GM23338 (cell line): ENCODE data around the gene PECR. TPM values are rescaled to one million over a fixed set of nuclear protein-coding genes. Genes with fewer than 3 reads are reported as not detected.

Experiments used
- ATAC-seq: fragments of 200-7000 bp; cut with Tn5 transposase; 3 replicates; pipeline ENCODE4 v1.9.1; 2020
- DNase-seq: peaks from one replicate; pipeline ENCODE4 v3.0.0-alpha.2; 2015; ENCODE audit warnings: low spot score
- H2AFZ ChIP-seq: fragments of 200-600 bp; sonication (generic); 2 replicates; pipeline ENCODE4 v1.8.0; 2016; ENCODE audit warnings: antibody characterized with exemption, mild to moderate bottlenecking, moderate library complexity
- H3F3A ChIP-seq: fragments of 200-600 bp; sonication (generic); replicated peaks from 2 replicates; pipeline ENCODE4 v1.8.0; 2017; ENCODE audit warnings: antibody characterized with exemption, mixed run types, low read depth
- H3K27ac ChIP-seq: fragments of 200-600 bp; sonication (generic); 2 replicates; pipeline ENCODE4 v1.6.1; 2016; ENCODE audit warnings: low read depth
- H3K27me3 ChIP-seq: fragments of 200-600 bp; sonication (generic); 2 replicates; pipeline ENCODE4 v1.8.0; 2016; ENCODE audit warnings: mild to moderate bottlenecking, mixed run types, moderate library complexity; ENCODE audit not compliant: insufficient read depth
- H3K36me3 ChIP-seq: fragments of 200-600 bp; sonication (generic); 2 replicates; pipeline ENCODE4 v1.8.0; 2016; ENCODE audit warnings: mild to moderate bottlenecking; ENCODE audit not compliant: insufficient read depth
- H3K4me1 ChIP-seq: fragments of 200-600 bp; sonication (generic); 2 replicates; pipeline ENCODE4 v1.8.0; 2016; ENCODE audit warnings: mild to moderate bottlenecking, moderate library complexity; ENCODE audit not compliant: insufficient read depth
- H3K4me2 ChIP-seq: fragments of 200-600 bp; sonication (generic); 2 replicates; pipeline ENCODE4 v1.7.1; 2017; ENCODE audit warnings: mixed run types
- H3K4me3 ChIP-seq: fragments of 200-600 bp; sonication (generic); 2 replicates; pipeline ENCODE4 v1.6.1; 2016; ENCODE audit warnings: mixed run types
- H3K79me2 ChIP-seq: fragments of 200-600 bp; sonication (generic); replicated peaks from 2 replicates; pipeline ENCODE4 v1.8.0; 2017; ENCODE audit warnings: mild to moderate bottlenecking; ENCODE audit not compliant: insufficient read depth
- H3K9me2 ChIP-seq: fragments of 200-600 bp; sonication (generic); 2 replicates; pipeline ENCODE4 v1.8.0; 2017; ENCODE audit not compliant: insufficient read depth
- H4K20me1 ChIP-seq: fragments of 200-600 bp; sonication (generic); replicated peaks from 2 replicates; pipeline ENCODE4 v1.8.0; 2017; ENCODE audit warnings: mild to moderate bottlenecking; ENCODE audit not compliant: insufficient read depth
- H3K27ac Mint-ChIP-seq: 2 replicates; pipeline ENCODE4 v1.8.0; 2020; ENCODE audit warnings: inconsistent platforms, mild to moderate bottlenecking, moderate library complexity, mixed read lengths
- H3K27me3 Mint-ChIP-seq: 3 replicates; pipeline ENCODE4 v1.8.0; 2022; ENCODE audit warnings: low read depth, mild to moderate bottlenecking, moderate library complexity, mixed read lengths, inconsistent platforms; ENCODE audit not compliant: insufficient read depth, poor library complexity
- H3K36me3 Mint-ChIP-seq: 3 replicates; pipeline ENCODE4 v1.8.0; 2021; ENCODE audit warnings: low read depth, mild to moderate bottlenecking, inconsistent platforms, moderate library complexity, mixed read lengths
- H3K4me1 Mint-ChIP-seq: 3 replicates; pipeline ENCODE4 v1.8.0; 2020; ENCODE audit warnings: mild to moderate bottlenecking, inconsistent platforms, mixed read lengths
- H3K4me3 Mint-ChIP-seq: 3 replicates; pipeline ENCODE4 v1.8.0; 2021; ENCODE audit warnings: moderate library complexity, mild to moderate bottlenecking, inconsistent platforms, mixed read lengths
- H3K9me3 Mint-ChIP-seq: 3 replicates; pipeline ENCODE4 v1.8.0; 2020; ENCODE audit warnings: moderate library complexity, mild to moderate bottlenecking, inconsistent platforms, mixed read lengths
- CREB1 ChIP-seq: fragments of 250-450 bp; sonication (Bioruptor Pico); IDR thresholded peaks from 2 replicates; pipeline ENCODE4 v1.5.0; 2020; ENCODE audit warnings: low read depth, mild to moderate bottlenecking, moderate library complexity
- EZH2 ChIP-seq: fragments of 200-600 bp; sonication (generic); IDR thresholded peaks from one replicate; pipeline ENCODE4 v1.8.0; 2017; ENCODE audit warnings: antibody characterized with exemption, mild to moderate bottlenecking, low read depth; ENCODE audit not compliant: unreplicated experiment
- EZH2phosphoT487 ChIP-seq: fragments of 200-600 bp; sonication (generic); IDR thresholded peaks from one replicate; pipeline ENCODE4 v1.8.1; 2018; ENCODE audit warnings: antibody characterized with exemption; ENCODE audit not compliant: unreplicated experiment
- NANOG ChIP-seq: IDR thresholded peaks from 2 replicates; pipeline ENCODE4 v1.6.1; 2016; ENCODE audit warnings: antibody characterized with exemption, borderline replicate concordance
- POLR2AphosphoS5 ChIP-seq: IDR thresholded peaks from 2 replicates; pipeline ENCODE4 v1.6.1; 2016; ENCODE audit warnings: antibody characterized with exemption, low read depth
- STAT1 ChIP-seq: IDR thresholded peaks from one replicate; pipeline ENCODE4 v1.6.1; 2016; ENCODE audit warnings: antibody characterized with exemption; ENCODE audit not compliant: unreplicated experiment
- ZNF114 ChIP-seq: fragments of 250-450 bp; sonication (Bioruptor Pico); IDR thresholded peaks from 2 replicates; pipeline ENCODE4 v1.5.0; 2020; ENCODE audit warnings: mild to moderate bottlenecking, moderate library complexity
- ZNF331 ChIP-seq: fragments of 250-450 bp; sonication (Bioruptor Pico); IDR thresholded peaks from 2 replicates; pipeline ENCODE4 v1.5.0; 2020; ENCODE audit warnings: low read depth, mild to moderate bottlenecking, moderate library complexity
- polyA plus RNA-seq: library from polyadenylated mRNA; unstranded; fragments of >200 nt; fragmentation: Nextera tagmentation; extraction: Ambion mirVana; gene quantifications from 2 replicates; pipeline ENCODE4 v1.2.1, GENCODE V29; 2016
- total RNA-seq: library from RNA; depleted of rRNA; stranded (reverse); fragments of >200 nt; shearing (Covaris generic); gene quantifications from 2 replicates; pipeline ENCODE4 v1.2.3, GENCODE V29; 2014
- TF ChIP-seq, protein P1 (sequence below): IDR thresholded peaks from 2 replicates; pipeline ENCODE4 v1.6.1; 2016; ENCODE audit warnings: antibody characterized with exemption
- TF ChIP-seq, protein P2 (sequence below): IDR thresholded peaks from one replicate; pipeline ENCODE4 v1.6.1; 2018; ENCODE audit warnings: antibody characterized with exemption; ENCODE audit not compliant: unreplicated experiment

Gene PECR
- total and polyA plus RNA-seq, 2 experiments from 2014 or later = 12.1 to 15.5 TPM

GRCh38 chr2:216114382-216114713, 32.7 kb upstream of the PECR start:
- Mint-ChIP-seq H3K36me3 (peaks cover 99% of the 10 kb centered on the region), H3K9me3 (no peaks in the 10 kb centered on the region; the same call in 2 of the 3 replicates), H3K27ac (peak overlapping the region; percentile 82), H3K4me1 (peaks cover 47% of the 10 kb centered on the region), H3K27me3 (peaks cover 13% of the 10 kb centered on the region), H3K4me3 (peak overlapping the region; percentile 70)
- DNase-seq (no peak), ATAC-seq (peak; percentile 65)
- no peak overlapping the region for H3K4me3 ChIP-seq
- TF ChIP-seq NANOG = 0 out of 2 replicates have a peak, but pooled peaks have one; percentile 8
- TF ChIP-seq, protein P1, sequence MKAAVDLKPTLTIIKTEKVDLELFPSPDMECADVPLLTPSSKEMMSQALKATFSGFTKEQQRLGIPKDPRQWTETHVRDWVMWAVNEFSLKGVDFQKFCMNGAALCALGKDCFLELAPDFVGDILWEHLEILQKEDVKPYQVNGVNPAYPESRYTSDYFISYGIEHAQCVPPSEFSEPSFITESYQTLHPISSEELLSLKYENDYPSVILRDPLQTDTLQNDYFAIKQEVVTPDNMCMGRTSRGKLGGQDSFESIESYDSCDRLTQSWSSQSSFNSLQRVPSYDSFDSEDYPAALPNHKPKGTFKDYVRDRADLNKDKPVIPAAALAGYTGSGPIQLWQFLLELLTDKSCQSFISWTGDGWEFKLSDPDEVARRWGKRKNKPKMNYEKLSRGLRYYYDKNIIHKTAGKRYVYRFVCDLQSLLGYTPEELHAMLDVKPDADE = no peak
- TF ChIP-seq POLR2AphosphoS5 = no peak
- H4K20me1 ChIP-seq = no peaks in the 10 kb centered on the region; the same call in 1 of the 2 replicates
- H3K4me2 ChIP-seq = no peak overlapping the region
- peaks cover 36% of the 10 kb centered on the region for H3F3A ChIP-seq
- peak overlapping the region; percentile 83 for H3K27ac ChIP-seq
- peaks cover 12% of the 10 kb centered on the region for H3K4me1 ChIP-seq
- H3K79me2 ChIP-seq = peaks cover 82% of the 10 kb centered on the region
- no peak overlapping the region for H2AFZ ChIP-seq
- no peaks in the 10 kb centered on the region for H3K9me2 ChIP-seq
- H3K27me3 ChIP-seq = no peaks in the 10 kb centered on the region
- peaks cover 76% of the 10 kb centered on the region for H3K36me3 ChIP-seq

DNA sequence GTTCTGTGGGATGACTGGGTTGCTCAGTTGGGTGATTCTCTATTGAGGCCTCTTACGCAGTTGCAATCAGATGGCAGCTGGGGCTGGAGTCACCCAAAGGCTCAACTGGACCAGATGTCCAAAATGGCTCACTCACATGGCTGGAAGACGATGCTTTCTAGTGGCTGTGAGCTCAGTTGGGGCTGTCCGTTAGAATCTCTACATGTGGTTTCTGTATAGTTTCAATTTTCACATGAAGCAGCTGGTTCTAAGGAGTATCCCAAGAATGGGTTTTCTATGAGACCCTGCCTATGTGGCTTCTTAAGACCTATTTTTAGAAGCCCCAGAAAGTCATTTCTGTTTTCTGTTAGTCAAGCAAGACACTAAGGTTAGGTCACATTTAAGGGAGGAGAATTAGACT, 32.0 kb upstream of the PECR start:
- Histone ChIP-seq H3K27me3 (no peaks in the 10 kb centered on the region), H3K36me3 (peaks cover 68% of the 10 kb centered on the region), H3K79me2 (peaks cover 76% of the 10 kb centered on the region), H3F3A (peaks cover 36% of the 10 kb centered on the region), H3K4me3 (no peak overlapping the region), H3K27ac (peak overlapping the region; percentile 83), H4K20me1 (no peaks in the 10 kb centered on the region; the same call in 1 of the 2 replicates), H3K9me2 (no peaks in the 10 kb centered on the region), H3K4me1 (peaks cover 14% of the 10 kb centered on the region), H2AFZ (no peak overlapping the region), H3K4me2 (no peak overlapping the region)
- no peaks in the 10 kb centered on the region; the same call in 2 of the 3 replicates for H3K9me3 Mint-ChIP-seq
- peak overlapping the region; percentile 54; the same call in 1 of the 2 replicates for H3K27ac Mint-ChIP-seq
- H3K27me3 Mint-ChIP-seq = peaks cover 19% of the 10 kb centered on the region
- no peak overlapping the region for H3K4me3 Mint-ChIP-seq
- ATAC-seq (no peak), DNase-seq (no peak)
- peaks cover 92% of the 10 kb centered on the region for H3K36me3 Mint-ChIP-seq
- H3K4me1 Mint-ChIP-seq = peaks cover 52% of the 10 kb centered on the region
- TF ChIP-seq STAT1 (no peak), NANOG (no peak), ZNF114 (no peak), EZH2phosphoT487 (no peak), ZNF331 (CRISPR knock-in tag) (no peak), CREB1 (CRISPR knock-in tag) (no peak), POLR2AphosphoS5 (no peak), EZH2 (no peak)
- TF ChIP-seq, protein P1 = no peak
- TF ChIP-seq, protein P2, sequence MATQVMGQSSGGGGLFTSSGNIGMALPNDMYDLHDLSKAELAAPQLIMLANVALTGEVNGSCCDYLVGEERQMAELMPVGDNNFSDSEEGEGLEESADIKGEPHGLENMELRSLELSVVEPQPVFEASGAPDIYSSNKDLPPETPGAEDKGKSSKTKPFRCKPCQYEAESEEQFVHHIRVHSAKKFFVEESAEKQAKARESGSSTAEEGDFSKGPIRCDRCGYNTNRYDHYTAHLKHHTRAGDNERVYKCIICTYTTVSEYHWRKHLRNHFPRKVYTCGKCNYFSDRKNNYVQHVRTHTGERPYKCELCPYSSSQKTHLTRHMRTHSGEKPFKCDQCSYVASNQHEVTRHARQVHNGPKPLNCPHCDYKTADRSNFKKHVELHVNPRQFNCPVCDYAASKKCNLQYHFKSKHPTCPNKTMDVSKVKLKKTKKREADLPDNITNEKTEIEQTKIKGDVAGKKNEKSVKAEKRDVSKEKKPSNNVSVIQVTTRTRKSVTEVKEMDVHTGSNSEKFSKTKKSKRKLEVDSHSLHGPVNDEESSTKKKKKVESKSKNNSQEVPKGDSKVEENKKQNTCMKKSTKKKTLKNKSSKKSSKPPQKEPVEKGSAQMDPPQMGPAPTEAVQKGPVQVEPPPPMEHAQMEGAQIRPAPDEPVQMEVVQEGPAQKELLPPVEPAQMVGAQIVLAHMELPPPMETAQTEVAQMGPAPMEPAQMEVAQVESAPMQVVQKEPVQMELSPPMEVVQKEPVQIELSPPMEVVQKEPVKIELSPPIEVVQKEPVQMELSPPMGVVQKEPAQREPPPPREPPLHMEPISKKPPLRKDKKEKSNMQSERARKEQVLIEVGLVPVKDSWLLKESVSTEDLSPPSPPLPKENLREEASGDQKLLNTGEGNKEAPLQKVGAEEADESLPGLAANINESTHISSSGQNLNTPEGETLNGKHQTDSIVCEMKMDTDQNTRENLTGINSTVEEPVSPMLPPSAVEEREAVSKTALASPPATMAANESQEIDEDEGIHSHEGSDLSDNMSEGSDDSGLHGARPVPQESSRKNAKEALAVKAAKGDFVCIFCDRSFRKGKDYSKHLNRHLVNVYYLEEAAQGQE = no peak
